ENCODE results near the gene PTAFR.

PTAFR gene

GRCh38 chr1:28110555-28110954 is 65.9 kb downstream of the PTAFR start (continued):
- no peak for TF ChIP-seq ZNF692 (tag by site-specific recombination; IDR thresholded peaks at IDR 0.05)
- no peak for TF ChIP-seq ZNF473 (tag by site-specific recombination; IDR thresholded peaks at IDR 0.05)
- TF ChIP-seq ZNF354C (tag by site-specific recombination; IDR thresholded peaks at IDR 0.05; ENCODE audit: borderline replicate concordance, low read depth): no peak
- TF ChIP-seq ZNF529 (tag by site-specific recombination; IDR thresholded peaks at IDR 0.05; ENCODE audit: insufficient replicate concordance): no peak
- no peak for TF ChIP-seq ZBTB7A (tag by site-specific recombination; IDR thresholded peaks at IDR 0.05; ENCODE audit: low read depth)

- ChIA-PET CTCF (interaction anchor here (0.6 to 1.1 kb wide), 5 partner anchors 16 to 127 kb away, joined by 3 to 7 read pairs (median 4); no protein-coding TSS in a partner anchor), POLR2A (no interaction called here)
- Histone ChIP-seq H3K4me1 (ENCODE audit: control insufficient read depth, insufficient read depth, low read length) (no peaks in the 10 kb centered on the region), H3K36me3 (ENCODE audit: control insufficient read depth in 2 of 2, insufficient read depth in 1 of 2, low read length in 2 of 2) (no peaks in the 10 kb centered on the region), H3K27ac (ENCODE audit: extremely low read depth, low read depth, low read length) (no peak overlapping the region), H3K4me3 (ENCODE audit: low read depth, low read length) (no peak overlapping the region), H3K9me3 (ENCODE audit: control insufficient read depth, insufficient read depth, low read depth, low read length) (no peaks in the 10 kb centered on the region)
- TF ChIP-seq ZNF433 (tag by site-specific recombination; IDR thresholded peaks at IDR 0.05; ENCODE audit: low read depth): no peak
- no peak for TF ChIP-seq ZNF248 (tag by site-specific recombination; IDR thresholded peaks at IDR 0.05)
- TF ChIP-seq ZBTB7A (tag by site-specific recombination; IDR thresholded peaks at IDR 0.05; ENCODE audit: low read depth): no peak
- no peak for TF ChIP-seq ZNF239 (tag by site-specific recombination; IDR thresholded peaks at IDR 0.05)
- no peak for TF ChIP-seq ZNF335 (tag by site-specific recombination; conservative IDR thresholded peaks at IDR 0.05)
- TF ChIP-seq ZNF157 (tag by site-specific recombination; IDR thresholded peaks at IDR 0.05): no peak
- TF ChIP-seq ZNF791 (tag by site-specific recombination; IDR thresholded peaks at IDR 0.05): no peak
- no peak for TF ChIP-seq ZSCAN18 (tag by site-specific recombination; IDR thresholded peaks at IDR 0.05)
- no peak for TF ChIP-seq ZNF423 (tag by site-specific recombination; IDR thresholded peaks at IDR 0.05)
- no peak for TF ChIP-seq ZFHX2 (tag by site-specific recombination; conservative IDR thresholded peaks at IDR 0.05)
- no peak for TF ChIP-seq ZSCAN30 (tag by site-specific recombination; IDR thresholded peaks at IDR 0.05)
- TF ChIP-seq ZNF416 (tag by site-specific recombination; IDR thresholded peaks at IDR 0.05): no peak
- no peak for TF ChIP-seq ZNF280C (tag by site-specific recombination; IDR thresholded peaks at IDR 0.05)
- no peak for TF ChIP-seq ZNF692 (tag by site-specific recombination; IDR thresholded peaks at IDR 0.05)
- TF ChIP-seq ZSCAN5A (tag by site-specific recombination; IDR thresholded peaks at IDR 0.05): no peak
- TF ChIP-seq ZNF391 (tag by site-specific recombination; IDR thresholded peaks at IDR 0.05; ENCODE audit: borderline replicate concordance, low read depth): no peak
- TF ChIP-seq PRDM2 (tag by site-specific recombination; IDR thresholded peaks at IDR 0.05; ENCODE audit: borderline replicate concordance): no peak
- no peak for TF ChIP-seq EGR2 (tag by site-specific recombination; IDR thresholded peaks at IDR 0.05; ENCODE audit: low read depth)
- TF ChIP-seq ZBTB17 (tag by site-specific recombination; IDR thresholded peaks at IDR 0.05): no peak
- TF ChIP-seq ZNF654 (tag by site-specific recombination; IDR thresholded peaks at IDR 0.05; ENCODE audit: low read depth): no peak
These were observed 66.9 kb downstream of the PTAFR start for GRCh38 chr1:28109639-28110038.

All from HEK293 (cell line).